SH-SY5Y (cell line): ENCODE measurements around the gene DSCAML1.

ENCODE experiments used
- GATA2 ChIP-seq: IDR thresholded peaks from 2 replicates; pipeline ENCODE4 v1.6.1; 2011; ENCODE audit warnings: mild to moderate bottlenecking, low read depth, low read length
- GATA3 ChIP-seq: IDR thresholded peaks from 2 replicates; pipeline ENCODE4 v1.6.1; 2011; ENCODE audit warnings: low read depth, mild to moderate bottlenecking, low read length, moderate library complexity

The DSCAML1 gene

GRCh38 chr11:117524468-117525183 is 272.4 kb downstream of the DSCAML1 start:
- no peak for TF ChIP-seq GATA3

GRCh38 chr11:117523680-117524079 is 273.3 kb downstream of the DSCAML1 start:
- TF ChIP-seq GATA3 (no peak), GATA2 (no peak)

- no peak for TF ChIP-seq GATA2
- TF ChIP-seq GATA3: no peak
These were observed 275.0 kb downstream of the DSCAML1 start for GRCh38 chr11:117521974-117522373.

- TF ChIP-seq GATA3: no peak
These were observed 276.1 kb downstream of the DSCAML1 start for GRCh38 chr11:117520966-117521365.

GRCh38 chr11:117520201-117520600 is 276.8 kb downstream of the DSCAML1 start:
- TF ChIP-seq GATA3 (no peak), GATA2 (no peak)

GRCh38 chr11:117519590-117519989 is 277.4 kb downstream of the DSCAML1 start:
- no peak for TF ChIP-seq GATA3

- TF ChIP-seq GATA2 (no peak), GATA3 (no peak)
These were observed 277.8 kb downstream of the DSCAML1 start for GRCh38 chr11:117519170-117519569.

- TF ChIP-seq GATA3: no peak
These were observed 278.6 kb downstream of the DSCAML1 start for GRCh38 chr11:117518455-117518854.

GRCh38 chr11:117517097-117517496 is 279.9 kb downstream of the DSCAML1 start:
- TF ChIP-seq GATA3: no peak
- TF ChIP-seq GATA2: no peak

GRCh38 chr11:117515892-117516787 is 280.9 kb downstream of the DSCAML1 start:
- no peak for TF ChIP-seq GATA2
- no peak for TF ChIP-seq GATA3

GRCh38 chr11:117514256-117514655 is 282.8 kb downstream of the DSCAML1 start:
- no peak for TF ChIP-seq GATA2
- TF ChIP-seq GATA3: no peak

GRCh38 chr11:117513666-117514065 is 283.4 kb downstream of the DSCAML1 start:
- TF ChIP-seq GATA2 (no peak), GATA3 (no peak)

- peak; percentile 65; the same call in 1 of the 2 replicates for TF ChIP-seq GATA2
- TF ChIP-seq GATA3: no peak
These were observed 285.0 kb downstream of the DSCAML1 start for GRCh38 chr11:117511931-117512539.

GRCh38 chr11:117511483-117511930 is 285.5 kb downstream of the DSCAML1 start:
- TF ChIP-seq GATA3 (no peak), GATA2 (peak; percentile 64)
